Measurements from ENCODE around the gene IMPDH1.

GRCh38 chr7:128357217-128357613 lies 52.6 kb downstream of the IMPDH1 start:
- no peak for TF ChIP-seq CTCF (IDR thresholded peaks at IDR 0.05)
- TF ChIP-seq POLR2A (IDR thresholded peaks at IDR 0.05) = no peak
- TF ChIP-seq EP300 (IDR thresholded peaks at IDR 0.05) = no peak
- no peak for TF ChIP-seq POLR2AphosphoS5 (IDR thresholded peaks at IDR 0.05)

Measured in sigmoid colon (tissue), 4 donors.